Measurements from ENCODE around the gene ADAM12.

ADAM12 gene

GRCh38 chr10:126432507-126432906 lies 44.2 kb upstream of the ADAM12 start:
- Histone ChIP-seq H3K4me3 (ENCODE audit: low read depth in 1 of 2, low read length in 1 of 2) (no peak overlapping the region), H3K9me3 (no peaks in the 10 kb centered on the region), H3K36me3 (no peaks in the 10 kb centered on the region), H3K4me1 (ENCODE audit: control insufficient read depth in 1 of 2, insufficient read depth in 1 of 2, low read depth in 1 of 2, low read length in 1 of 2) (no peaks in the 10 kb centered on the region), H3K27me3 (no peaks in the 10 kb centered on the region), H3K27ac (no peak overlapping the region)
- no peak for TF ChIP-seq CTCF (IDR thresholded peaks at IDR 0.05)

- Histone ChIP-seq H3K36me3 (no peaks in the 10 kb centered on the region), H3K4me1 (ENCODE audit: control insufficient read depth in 1 of 2, insufficient read depth in 1 of 2, low read depth in 1 of 2, low read length in 1 of 2) (no peaks in the 10 kb centered on the region), H3K27ac (no peak overlapping the region), H3K9me3 (no peaks in the 10 kb centered on the region), H3K27me3 (no peaks in the 10 kb centered on the region), H3K4me3 (ENCODE audit: low read depth in 1 of 2, low read length in 1 of 2) (no peak overlapping the region)
- TF ChIP-seq CTCF (IDR thresholded peaks at IDR 0.05): no peak
Measured at GRCh38 chr10:126431816-126432215, 43.5 kb upstream of the ADAM12 start.

GRCh38 chr10:126430512-126430911 lies 42.2 kb upstream of the ADAM12 start:
- no peak for TF ChIP-seq CTCF (IDR thresholded peaks at IDR 0.05)
- Histone ChIP-seq H3K36me3 (no peaks in the 10 kb centered on the region), H3K4me1 (ENCODE audit: control insufficient read depth in 1 of 2, insufficient read depth in 1 of 2, low read depth in 1 of 2, low read length in 1 of 2) (no peaks in the 10 kb centered on the region), H3K27ac (no peak overlapping the region), H3K9me3 (no peaks in the 10 kb centered on the region), H3K27me3 (no peaks in the 10 kb centered on the region), H3K4me3 (ENCODE audit: low read depth in 1 of 2, low read length in 1 of 2) (no peak overlapping the region)

GRCh38 chr10:126429275-126429674 lies 41.0 kb upstream of the ADAM12 start:
- Histone ChIP-seq H3K4me1 (ENCODE audit: control insufficient read depth in 1 of 2, insufficient read depth in 1 of 2, low read depth in 1 of 2, low read length in 1 of 2) (no peaks in the 10 kb centered on the region), H3K27ac (no peak overlapping the region), H3K9me3 (no peaks in the 10 kb centered on the region), H3K27me3 (no peaks in the 10 kb centered on the region), H3K36me3 (no peaks in the 10 kb centered on the region), H3K4me3 (ENCODE audit: low read depth in 1 of 2, low read length in 1 of 2) (no peak overlapping the region)
- TF ChIP-seq CTCF (IDR thresholded peaks at IDR 0.05): no peak

- Histone ChIP-seq H3K27ac (no peak overlapping the region), H3K4me1 (ENCODE audit: control insufficient read depth in 1 of 2, insufficient read depth in 1 of 2, low read depth in 1 of 2, low read length in 1 of 2) (no peaks in the 10 kb centered on the region), H3K9me3 (no peaks in the 10 kb centered on the region), H3K36me3 (no peaks in the 10 kb centered on the region), H3K4me3 (ENCODE audit: low read depth in 1 of 2, low read length in 1 of 2) (no peak overlapping the region), H3K27me3 (peaks cover 5% of the 10 kb centered on the region)
- TF ChIP-seq CTCF (IDR thresholded peaks at IDR 0.05): no peak
Measured at GRCh38 chr10:126425489-126426065, 37.3 kb upstream of the ADAM12 start.

GRCh38 chr10:126425032-126425431 lies 36.8 kb upstream of the ADAM12 start:
- Histone ChIP-seq H3K36me3 (no peaks in the 10 kb centered on the region), H3K9me3 (no peaks in the 10 kb centered on the region), H3K4me1 (ENCODE audit: control insufficient read depth in 1 of 2, insufficient read depth in 1 of 2, low read depth in 1 of 2, low read length in 1 of 2) (no peaks in the 10 kb centered on the region), H3K27ac (no peak overlapping the region), H3K4me3 (ENCODE audit: low read depth in 1 of 2, low read length in 1 of 2) (no peak overlapping the region), H3K27me3 (peaks cover 5% of the 10 kb centered on the region)
- TF ChIP-seq CTCF (IDR thresholded peaks at IDR 0.05): no peak

Measured in neutrophil (primary cell).